ENCODE measurements around the gene DIO3.
A peak's percentile ranks its signal among the peaks of the same experiment; 100 is the strongest.

Gene DIO3

GRCh38 chr14:101604228-101604934, 43.1 kb downstream of the DIO3 start:
- TF ChIP-seq POLR2A (IDR thresholded peaks at IDR 0.05; ENCODE audit: low read depth, low read length) (no peak), POLR2AphosphoS5 (IDR thresholded peaks at IDR 0.05; ENCODE audit: low read depth, low read length) (no peak), TAF1 (IDR thresholded peaks at IDR 0.05; ENCODE audit: borderline replicate concordance, low read depth, low read length) (no peak)

GRCh38 chr14:101604935-101605780, 43.9 kb downstream of the DIO3 start:
- DNase-seq (ENCODE audit: insufficient read length) (no peak), FAIRE-seq (no peak)
- TF ChIP-seq POLR2AphosphoS5 (IDR thresholded peaks at IDR 0.05; ENCODE audit: low read depth, low read length), result no peak
- no peak for TF ChIP-seq POLR2A (IDR thresholded peaks at IDR 0.05; ENCODE audit: low read depth, low read length)
- no peak for TF ChIP-seq TAF1 (IDR thresholded peaks at IDR 0.05; ENCODE audit: borderline replicate concordance, low read depth, low read length)

More at GRCh38 chr14:101604228-101604934, 43.1 kb downstream of the DIO3 start:
- DNase-seq (ENCODE audit: insufficient read length), result peak; percentile 0
- no peak for FAIRE-seq

- TF ChIP-seq TAF1 (IDR thresholded peaks at IDR 0.05; ENCODE audit: borderline replicate concordance, low read depth, low read length), result no peak
- no peak for TF ChIP-seq POLR2AphosphoS5 (IDR thresholded peaks at IDR 0.05; ENCODE audit: low read depth, low read length)
- FAIRE-seq (no peak), DNase-seq (ENCODE audit: insufficient read length) (no peak)
Observed at GRCh38 chr14:101605836-101606235, 44.5 kb downstream of the DIO3 start.
